ENCODE data around the gene LIX1L.

The LIX1L gene

GRCh38 chr1:145985502-145986439 is 28.0 kb upstream of the LIX1L start:
- no peak for DNase-seq (ENCODE audit: low spot score)

GRCh38 chr1:145985129-145985501 is 27.3 kb upstream of the LIX1L start:
- no peak for DNase-seq (ENCODE audit: low spot score)

GRCh38 chr1:145983960-145984830 is 26.4 kb upstream of the LIX1L start:
- no peak for DNase-seq (ENCODE audit: low spot score)

- DNase-seq (ENCODE audit: low spot score): no peak
Observed at GRCh38 chr1:145983206-145983675, 25.4 kb upstream of the LIX1L start.

- no peak for DNase-seq (ENCODE audit: low spot score)
Observed at GRCh38 chr1:145982010-145982723, 24.4 kb upstream of the LIX1L start.

GRCh38 chr1:145980457-145980994 is 22.7 kb upstream of the LIX1L start:
- DNase-seq (ENCODE audit: low spot score): no peak

- no peak for DNase-seq (ENCODE audit: low spot score)
Observed at GRCh38 chr1:145979746-145980456, 22.1 kb upstream of the LIX1L start.

- peak; percentile 94 for DNase-seq (ENCODE audit: low spot score)
Observed at GRCh38 chr1:145978854-145979745, 21.3 kb upstream of the LIX1L start.

- no peak for DNase-seq (ENCODE audit: low spot score)
Observed at GRCh38 chr1:145978471-145978853, 20.6 kb upstream of the LIX1L start.

- DNase-seq (ENCODE audit: low spot score): peak; percentile 77
Observed at GRCh38 chr1:145977486-145978470, 20.0 kb upstream of the LIX1L start.

GRCh38 chr1:145977016-145977415 is 19.2 kb upstream of the LIX1L start:
- no peak for DNase-seq (ENCODE audit: low spot score)

GRCh38 chr1:145975216-145975615 is 17.4 kb upstream of the LIX1L start:
- no peak for DNase-seq (ENCODE audit: low spot score)

- no peak for DNase-seq (ENCODE audit: low spot score)
Observed at GRCh38 chr1:145974721-145975120, 16.9 kb upstream of the LIX1L start.

- no peak for DNase-seq (ENCODE audit: low spot score)
Observed at GRCh38 chr1:145972580-145972979, 14.8 kb upstream of the LIX1L start.

GRCh38 chr1:145967288-145967687 is 9.5 kb upstream of the LIX1L start:
- no peak for DNase-seq (ENCODE audit: low spot score)

- no peak for DNase-seq (ENCODE audit: low spot score)
Observed at GRCh38 chr1:145965119-145965744, 7.4 kb upstream of the LIX1L start.

- peak; percentile 94 for DNase-seq (ENCODE audit: low spot score)
Observed at GRCh38 chr1:145964328-145965118, 6.7 kb upstream of the LIX1L start, which contains the start of the genes ANKRD34A and POLR3GL. Gene ANKRD34A, minus strand, starts transcription at chr1:145964575. Its CDS starts 2,816 bp downstream, at chr1:145961759. Gene POLR3GL, plus strand, starts transcription at chr1:145964690. Its CDS starts 10,176 bp downstream, at chr1:145974866.
